ENCODE measurements around the gene DIP2C.

DIP2C gene

DNA sequence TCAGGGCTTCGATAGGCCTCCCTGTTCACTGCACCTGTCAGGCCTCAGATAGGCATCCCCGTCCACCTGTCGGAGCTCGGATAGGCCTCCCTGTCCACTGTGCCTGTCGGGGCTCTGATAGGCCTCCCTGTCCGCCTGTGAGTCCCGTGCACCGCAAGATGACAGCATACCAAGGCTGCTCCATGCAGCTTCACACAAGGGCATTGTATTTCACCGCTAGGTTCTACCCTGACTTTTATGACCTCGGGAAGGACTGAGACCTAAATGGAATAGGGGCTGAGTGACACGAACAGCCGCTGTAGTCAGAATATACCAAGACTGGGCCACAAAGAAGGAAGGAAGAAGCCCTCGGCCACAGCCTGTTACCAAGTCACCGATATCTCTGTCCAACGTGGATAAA is 271.2 kb downstream of the DIP2C start:
- in situ Hi-C loops (cut with MboI; ENCODE audit: low sequenced_read_pairs, unreplicated experiment) = no loop called here
- TF ChIP-seq, protein P1, sequence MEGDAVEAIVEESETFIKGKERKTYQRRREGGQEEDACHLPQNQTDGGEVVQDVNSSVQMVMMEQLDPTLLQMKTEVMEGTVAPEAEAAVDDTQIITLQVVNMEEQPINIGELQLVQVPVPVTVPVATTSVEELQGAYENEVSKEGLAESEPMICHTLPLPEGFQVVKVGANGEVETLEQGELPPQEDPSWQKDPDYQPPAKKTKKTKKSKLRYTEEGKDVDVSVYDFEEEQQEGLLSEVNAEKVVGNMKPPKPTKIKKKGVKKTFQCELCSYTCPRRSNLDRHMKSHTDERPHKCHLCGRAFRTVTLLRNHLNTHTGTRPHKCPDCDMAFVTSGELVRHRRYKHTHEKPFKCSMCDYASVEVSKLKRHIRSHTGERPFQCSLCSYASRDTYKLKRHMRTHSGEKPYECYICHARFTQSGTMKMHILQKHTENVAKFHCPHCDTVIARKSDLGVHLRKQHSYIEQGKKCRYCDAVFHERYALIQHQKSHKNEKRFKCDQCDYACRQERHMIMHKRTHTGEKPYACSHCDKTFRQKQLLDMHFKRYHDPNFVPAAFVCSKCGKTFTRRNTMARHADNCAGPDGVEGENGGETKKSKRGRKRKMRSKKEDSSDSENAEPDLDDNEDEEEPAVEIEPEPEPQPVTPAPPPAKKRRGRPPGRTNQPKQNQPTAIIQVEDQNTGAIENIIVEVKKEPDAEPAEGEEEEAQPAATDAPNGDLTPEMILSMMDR (IDR thresholded peaks at IDR 0.05; ENCODE audit: borderline replicate concordance, control extremely low read depth, extremely low read depth, insufficient read depth, missing control alignments) = no peak
- DNase-seq (ENCODE audit: low spot score) = no peak

DNA sequence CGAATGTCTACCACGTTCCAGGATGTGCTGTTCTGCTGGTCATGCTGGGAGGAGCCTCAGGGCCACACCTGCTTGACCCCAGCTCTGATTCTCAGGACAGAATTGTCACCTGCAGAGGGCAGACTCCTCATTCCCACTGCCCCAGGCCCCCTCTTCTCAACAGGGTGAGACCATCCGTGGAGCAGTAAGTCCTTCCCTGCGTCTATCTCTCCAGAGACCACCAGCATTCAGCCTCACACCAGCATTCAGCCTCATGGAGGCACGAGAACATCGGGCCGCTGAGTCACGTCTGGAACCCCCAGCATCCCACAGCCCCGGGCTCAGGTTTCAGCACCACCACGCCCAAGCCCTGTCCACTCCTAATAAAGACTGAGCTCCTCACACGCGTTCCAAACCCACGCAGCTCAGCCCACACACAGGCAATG is 273.4 kb downstream of the DIP2C start:
- DNase-seq (ENCODE audit: low spot score) = no peak
- in situ Hi-C loops (cut with MboI; ENCODE audit: low sequenced_read_pairs, unreplicated experiment) = no loop called here
- TF ChIP-seq, protein P1 (IDR thresholded peaks at IDR 0.05; ENCODE audit: borderline replicate concordance, control extremely low read depth, extremely low read depth, insufficient read depth, missing control alignments) = no peak

DNA sequence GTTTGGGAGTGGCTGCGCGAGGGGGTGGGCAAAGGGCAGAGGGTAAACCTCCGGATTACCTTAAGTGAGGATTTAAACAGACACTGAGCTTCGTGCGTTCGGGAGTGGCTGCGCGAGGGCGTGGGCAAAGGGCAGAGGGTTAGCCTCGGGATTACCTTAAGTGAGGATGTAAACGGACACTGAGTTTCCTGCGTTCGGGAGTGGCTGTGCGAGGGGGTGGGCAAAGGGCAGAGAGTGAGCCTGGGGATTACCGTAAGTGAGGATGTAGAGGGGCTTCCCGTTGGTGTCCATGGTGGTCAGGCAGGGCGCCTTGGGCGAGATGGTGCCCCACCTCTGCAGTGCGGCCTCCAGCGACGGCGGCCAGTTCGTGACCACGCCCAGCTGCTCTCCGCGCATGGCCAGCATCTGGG is 275.8 kb downstream of the DIP2C start:
- in situ Hi-C loops (cut with MboI; ENCODE audit: low sequenced_read_pairs, unreplicated experiment) = no loop called here
- TF ChIP-seq, protein P1 (IDR thresholded peaks at IDR 0.05; ENCODE audit: borderline replicate concordance, control extremely low read depth, extremely low read depth, insufficient read depth, missing control alignments) = no peak
- no peak for DNase-seq (ENCODE audit: low spot score)

DNA sequence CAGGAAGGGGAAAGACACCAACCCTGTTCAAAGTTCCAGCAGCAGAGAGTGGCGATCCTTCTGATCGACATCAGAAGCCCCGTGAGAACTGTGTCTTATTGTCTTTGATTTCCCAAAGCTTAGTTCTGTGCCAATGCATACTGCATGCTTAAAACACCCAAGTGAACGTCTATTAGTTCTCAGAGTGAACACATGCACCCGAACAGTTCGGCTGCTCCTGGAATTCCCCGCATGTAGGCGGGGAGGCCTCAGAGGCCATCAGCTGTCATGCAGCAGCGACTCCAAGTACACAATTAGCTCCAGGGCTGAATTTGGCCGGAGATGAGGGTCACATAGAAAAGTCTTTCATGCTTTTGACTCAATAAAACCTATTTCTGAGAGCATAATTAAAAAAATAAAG is 277.4 kb downstream of the DIP2C start:
- in situ Hi-C loops (cut with MboI; ENCODE audit: low sequenced_read_pairs, unreplicated experiment) = no loop called here
- TF ChIP-seq, protein P1 (IDR thresholded peaks at IDR 0.05; ENCODE audit: borderline replicate concordance, control extremely low read depth, extremely low read depth, insufficient read depth, missing control alignments) = no peak
- peak; percentile 75 for DNase-seq (ENCODE audit: low spot score)

DNA sequence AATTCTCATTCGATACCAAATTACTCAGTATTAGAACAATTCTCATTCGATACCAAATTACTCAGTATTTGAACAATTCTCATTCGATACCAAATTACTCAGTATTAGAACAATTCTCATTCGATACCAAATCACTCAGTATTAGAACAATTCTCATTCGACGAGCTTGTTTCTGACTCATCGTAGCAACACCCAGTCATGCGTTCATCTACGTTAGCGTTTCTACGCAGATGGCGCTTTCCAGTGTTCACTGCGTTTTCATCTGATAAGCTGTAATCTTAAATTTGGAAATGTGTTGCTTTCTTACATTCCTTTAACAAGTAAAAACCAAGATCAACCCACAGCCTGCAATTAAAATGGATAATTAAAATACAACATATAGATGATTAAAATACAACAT is 277.9 kb downstream of the DIP2C start:
- in situ Hi-C loops (cut with MboI; ENCODE audit: low sequenced_read_pairs, unreplicated experiment) = no loop called here
- DNase-seq (ENCODE audit: low spot score) = no peak
- TF ChIP-seq, protein P1 (IDR thresholded peaks at IDR 0.05; ENCODE audit: borderline replicate concordance, control extremely low read depth, extremely low read depth, insufficient read depth, missing control alignments) = no peak

DNA sequence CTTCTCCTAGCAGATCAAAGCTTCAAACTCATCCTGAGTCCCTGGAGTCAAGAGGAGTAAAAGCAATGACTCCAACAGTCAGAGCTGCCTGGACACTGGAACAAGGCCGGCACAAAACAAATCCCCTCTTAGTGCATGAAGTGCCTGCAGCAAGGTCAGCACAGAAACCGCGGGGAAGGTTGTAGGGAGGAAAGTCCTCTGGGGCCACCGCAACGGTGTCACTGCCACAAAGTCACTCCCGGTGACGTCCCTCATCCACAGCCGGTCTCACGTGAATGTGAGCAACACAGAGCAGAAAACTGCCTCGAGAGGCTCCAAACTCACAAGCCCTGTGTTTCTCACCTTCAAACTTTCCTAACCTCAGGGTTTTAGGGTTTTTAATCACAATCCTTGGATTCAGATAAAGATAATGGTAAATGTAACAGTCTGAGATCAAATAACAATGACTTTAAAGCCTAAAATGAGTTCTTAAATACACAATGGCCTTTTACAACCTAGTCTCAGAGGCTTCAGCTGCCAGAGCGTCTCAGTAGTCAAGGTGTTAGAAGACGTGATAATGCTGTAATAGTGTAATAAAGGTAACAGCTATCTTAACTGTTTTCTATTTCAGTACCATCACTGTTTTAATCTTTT is 279.9 kb downstream of the DIP2C start:
- in situ Hi-C loops (cut with MboI; ENCODE audit: low sequenced_read_pairs, unreplicated experiment) = no loop called here
- no peak for DNase-seq (ENCODE audit: low spot score)
- TF ChIP-seq, protein P1 (IDR thresholded peaks at IDR 0.05; ENCODE audit: borderline replicate concordance, control extremely low read depth, extremely low read depth, insufficient read depth, missing control alignments) = no peak

All from GM13976 (cell line).